GM21737 (cell line): Measurements from ENCODE around the gene THOC6.
"Not testable (repeated sequence)": the region's sequence is repeated elsewhere in the genome, so short reads cannot be mapped to it uniquely, and the experiment has no call there.

Source experiments
- ATAC-seq: cut with Tn5 transposase; IDR thresholded peaks from one replicate; pipeline ENCODE4 v1.9.1; 2021; ENCODE audit warnings: mild to moderate bottlenecking, moderate library complexity; ENCODE audit not compliant: unreplicated experiment

The THOC6 gene

DNA sequence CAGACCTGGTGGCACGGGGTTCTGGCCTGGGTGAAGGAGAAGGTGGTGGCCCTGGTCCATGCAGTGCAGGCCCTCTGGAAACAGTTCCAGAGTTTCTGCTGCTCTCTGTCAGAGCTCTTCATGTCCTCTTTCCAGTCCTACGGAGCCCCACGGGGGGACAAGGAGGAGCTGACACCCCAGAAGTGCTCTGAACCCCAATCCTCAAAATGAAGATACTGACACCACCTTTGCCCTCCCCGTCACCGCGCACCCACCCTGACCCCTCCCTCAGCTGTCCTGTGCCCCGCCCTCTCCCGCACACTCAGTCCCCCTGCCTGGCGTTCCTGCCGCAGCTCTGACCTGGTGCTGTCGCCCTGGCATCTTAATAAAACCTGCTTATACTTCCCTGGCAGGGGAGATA, 45.3 kb downstream of the THOC6 start:
- not testable (repeated sequence) for ATAC-seq

DNA sequence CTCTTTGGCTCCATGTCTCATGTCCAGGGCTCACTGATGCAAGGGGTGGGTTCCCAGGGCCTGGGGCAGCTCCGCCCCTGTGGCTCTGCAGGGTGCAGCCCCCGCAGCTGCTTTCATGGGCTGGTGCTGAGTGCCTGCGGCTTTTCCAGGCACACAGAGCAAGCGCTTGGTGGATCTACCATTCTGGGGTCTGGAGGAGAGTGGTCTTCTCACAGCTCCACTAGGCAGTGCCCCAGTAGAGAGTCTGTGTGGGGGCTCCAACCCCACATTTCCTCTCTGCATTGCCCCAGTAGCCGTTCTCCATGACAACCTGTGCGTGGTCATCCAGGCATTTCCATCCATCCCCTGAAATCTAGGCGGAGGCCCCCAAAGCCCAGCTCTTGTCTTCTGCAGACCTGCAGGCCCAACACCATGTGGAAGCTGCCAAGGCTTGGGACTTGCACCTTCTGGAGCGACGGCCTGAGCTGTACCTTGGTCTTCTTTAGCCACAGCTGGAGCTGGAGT, 46.8 kb downstream of the THOC6 start:
- ATAC-seq, result no peak

DNA sequence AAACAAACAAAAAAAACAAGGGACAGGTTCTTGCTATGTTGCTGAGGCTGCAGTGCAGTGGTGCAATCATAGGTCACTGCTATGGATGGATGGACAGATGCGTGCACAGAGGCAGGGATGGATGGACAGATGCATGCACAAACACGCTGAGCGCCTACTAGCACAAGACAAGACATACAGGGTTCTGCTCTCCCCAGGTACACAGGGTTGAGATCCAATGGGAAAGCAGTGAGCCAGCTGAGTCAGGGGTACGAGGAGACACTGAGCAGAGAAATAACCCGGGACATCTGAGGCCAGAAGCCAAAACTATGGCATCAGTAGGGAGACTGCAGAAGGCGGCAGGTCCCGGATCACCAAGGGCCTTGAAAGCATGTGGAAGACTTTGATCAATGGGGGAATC, 47.8 kb downstream of the THOC6 start:
- no peak for ATAC-seq

DNA sequence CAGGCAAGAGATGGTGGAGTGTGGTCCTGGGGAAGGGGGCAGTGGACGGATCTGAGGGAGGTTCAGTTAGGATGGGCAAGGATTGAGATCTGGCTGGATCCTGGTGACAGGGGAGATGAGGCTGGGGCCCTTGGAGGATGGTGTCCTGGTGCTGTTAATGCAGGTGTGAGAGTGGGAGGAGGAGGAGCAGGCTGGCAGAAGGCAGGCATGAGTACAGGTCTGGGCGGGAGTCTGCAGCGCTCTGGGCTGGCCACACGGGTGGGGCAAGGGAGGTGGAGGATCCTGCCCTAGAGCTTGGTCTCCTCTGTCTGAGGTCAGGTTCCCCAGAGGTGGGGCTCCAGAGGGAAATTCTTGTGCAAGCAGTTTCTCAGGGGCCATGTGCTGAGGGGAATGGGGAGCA, 48.3 kb downstream of the THOC6 start:
- not testable (repeated sequence) for ATAC-seq

DNA sequence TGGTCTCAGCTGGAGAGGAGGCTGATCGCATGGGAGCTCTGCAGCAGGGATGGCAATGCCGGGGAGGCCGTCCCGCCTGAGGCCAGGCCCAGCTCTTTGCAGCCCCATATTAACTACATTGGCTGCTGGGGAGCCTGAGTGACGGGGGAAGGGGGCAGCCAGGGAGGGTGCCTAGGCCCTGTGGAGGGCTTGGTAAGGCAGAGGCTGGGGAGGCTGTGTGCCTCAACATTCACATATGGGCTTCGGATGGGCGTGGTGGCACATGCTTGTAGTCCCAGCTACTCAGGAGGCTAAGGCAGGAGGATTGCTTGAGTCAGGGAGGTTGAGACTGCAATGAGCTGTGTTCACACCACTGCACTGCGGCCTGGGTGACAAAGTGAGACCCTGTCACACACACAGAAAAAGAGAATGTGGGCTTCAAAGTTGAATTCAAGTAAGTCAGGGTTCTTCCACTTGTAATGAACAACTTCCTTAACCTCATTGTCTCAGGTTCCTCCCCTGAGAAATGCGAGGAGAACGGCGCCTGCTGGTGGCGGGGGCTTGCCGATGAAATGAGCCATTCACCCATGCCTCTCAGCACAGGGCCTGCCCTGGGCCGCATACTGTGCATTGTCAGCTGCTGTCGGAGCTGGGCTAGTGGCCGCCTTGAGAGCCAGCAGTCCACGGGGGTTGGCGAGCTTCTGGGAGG, 48.9 kb downstream of the THOC6 start:
- ATAC-seq, result not testable (repeated sequence)

DNA sequence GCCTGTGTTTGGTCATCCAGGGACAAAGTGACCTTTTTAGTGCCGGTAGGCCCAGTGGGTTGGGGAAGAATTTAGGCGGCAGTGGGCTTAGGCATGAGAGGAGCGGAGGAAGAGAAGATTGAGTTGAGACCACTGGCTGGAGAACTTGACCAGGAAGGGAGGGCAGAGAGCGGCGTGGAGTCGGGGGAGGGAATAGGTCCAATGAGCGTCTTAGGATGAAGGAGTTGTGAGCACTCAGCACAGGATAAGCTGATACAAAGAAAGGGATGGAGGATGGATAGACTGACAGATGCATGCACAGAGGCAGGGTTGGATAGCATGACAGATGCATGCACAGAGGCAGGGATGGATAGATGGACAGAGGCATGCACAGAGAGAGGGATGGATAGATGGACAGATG, 49.6 kb downstream of the THOC6 start:
- ATAC-seq, result no peak

DNA sequence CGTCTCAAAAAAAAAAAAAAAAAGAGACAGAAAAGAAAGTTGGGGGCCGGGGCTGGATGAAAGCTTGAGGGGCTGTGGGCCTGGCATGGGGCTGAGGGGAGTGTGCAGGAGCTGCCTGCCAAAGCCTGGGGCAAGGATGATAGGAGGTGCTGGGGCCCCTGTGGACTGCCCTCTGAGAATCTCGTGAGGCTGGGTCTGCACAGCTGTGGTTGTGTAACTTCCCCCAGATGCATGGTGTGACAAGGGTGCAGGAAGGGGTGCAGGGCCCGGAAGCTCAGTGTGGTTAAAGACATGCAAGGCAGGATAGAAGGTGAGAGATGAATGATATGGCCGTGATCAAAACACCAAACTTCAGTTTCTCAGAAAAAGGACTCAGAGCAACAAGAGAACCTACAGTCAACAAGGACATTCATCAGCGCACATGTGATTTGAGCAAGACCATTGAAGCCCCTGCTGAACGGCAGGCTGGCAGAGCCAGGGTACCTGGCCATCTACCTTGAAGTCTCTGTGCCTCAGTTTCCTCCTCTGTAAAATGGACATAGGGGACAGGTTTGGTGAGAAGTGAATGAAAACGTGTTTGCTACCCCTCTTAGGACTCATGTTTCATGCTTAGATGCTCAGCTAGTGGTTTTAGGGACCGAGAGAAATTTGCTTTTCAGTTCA, 51.2 kb downstream of the THOC6 start:
- no peak for ATAC-seq

DNA sequence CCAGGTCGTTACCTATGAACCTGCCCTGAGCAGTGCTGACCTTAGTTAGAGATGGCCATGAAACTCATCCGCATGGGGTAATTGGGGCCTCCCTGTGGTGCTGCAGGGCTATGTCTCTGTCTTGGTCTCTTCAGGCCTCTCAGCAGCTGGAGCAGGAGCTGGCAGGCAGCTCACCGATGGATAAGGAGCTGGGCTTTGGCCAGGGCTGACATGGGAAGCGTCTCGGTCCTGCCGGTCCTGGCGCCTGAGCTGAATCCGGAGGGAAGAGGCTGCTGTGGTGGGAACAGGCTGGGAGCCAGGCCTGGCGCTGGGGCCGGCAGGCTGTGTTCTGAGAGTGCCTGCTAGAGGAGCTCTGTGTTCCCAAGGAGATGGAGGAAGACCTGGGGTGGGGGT, 51.7 kb downstream of the THOC6 start:
- ATAC-seq, result no peak

DNA sequence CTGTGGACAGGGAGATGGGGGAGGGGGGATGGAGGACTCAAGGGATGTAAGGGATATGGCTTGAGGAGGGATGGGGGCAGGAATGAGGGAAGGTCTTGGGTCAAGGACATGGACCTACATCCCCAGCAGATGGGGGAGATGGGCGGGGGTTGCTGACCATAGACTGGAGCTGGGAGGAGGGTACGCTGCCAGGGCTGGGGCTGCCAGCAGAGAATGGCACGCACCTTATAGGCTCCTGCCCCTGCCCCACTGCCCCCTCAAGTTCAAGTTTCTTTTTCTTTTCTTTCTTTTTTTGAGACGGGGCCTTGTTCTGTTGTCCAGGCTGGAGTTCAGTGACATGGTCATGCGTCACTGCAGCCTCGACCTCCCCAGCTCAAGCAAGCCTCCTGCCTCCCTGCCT, 52.1 kb downstream of the THOC6 start:
- not testable (repeated sequence) for ATAC-seq

DNA sequence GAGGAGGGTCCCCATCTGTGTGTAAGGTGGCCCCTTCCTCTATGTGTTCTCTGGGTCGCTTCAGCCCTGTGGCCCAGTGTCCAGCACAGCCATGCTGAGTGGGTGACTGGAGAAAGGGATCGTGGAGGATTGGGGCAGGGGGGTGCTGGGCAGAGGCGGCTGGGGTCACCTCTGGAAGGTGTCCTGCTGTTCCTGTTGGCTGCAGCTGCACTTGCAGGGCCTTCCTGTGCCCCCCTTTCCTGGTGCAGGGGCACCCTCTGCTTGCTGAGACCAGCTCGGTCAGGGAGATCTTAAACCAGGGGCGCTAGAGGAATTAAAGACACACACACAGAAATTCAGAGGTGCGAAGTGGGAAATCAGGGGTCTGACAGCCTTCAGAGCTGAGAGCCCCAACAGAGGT, 52.7 kb downstream of the THOC6 start:
- ATAC-seq, result no peak
